Esophagus (tissue), 2 donors: ENCODE data around the gene E2F6. TPM values are rescaled to one million over a fixed set of nuclear protein-coding genes. Genes with fewer than 3 reads are reported as not detected.
A peak's percentile ranks its signal among the peaks of the same experiment; 100 is the strongest.

Experiments used
- H3K27ac ChIP-seq, 2 donors: one replicate each; pipeline ENCODE4 v1.5.1; 2013; ENCODE audit warnings: low read depth in 2 of 2, mild to moderate bottlenecking in 2 of 2, inconsistent platforms in 1 of 2, low read length in 1 of 2, moderate library complexity in 1 of 2
- H3K27me3 ChIP-seq, 2 donors: one replicate each; pipeline ENCODE4 v1.6.1; 2013; ENCODE audit warnings: low read length in 2 of 2, control low read depth in 1 of 2, mild to moderate bottlenecking in 1 of 2; ENCODE audit not compliant: insufficient read depth in 2 of 2, control insufficient read depth in 1 of 2
- H3K36me3 ChIP-seq, 2 donors: one replicate each; pipeline ENCODE4 v1.6.1; 2013; ENCODE audit warnings: low read length in 1 of 2; ENCODE audit not compliant: control insufficient read depth in 2 of 2, insufficient read depth in 2 of 2
- H3K4me1 ChIP-seq, 2 donors: one replicate each; pipeline ENCODE4 v1.6.1; 2013; ENCODE audit warnings: low read length in 1 of 2; ENCODE audit not compliant: control insufficient read depth in 2 of 2, insufficient read depth in 2 of 2
- H3K4me3 ChIP-seq, 2 donors: one replicate each; pipeline ENCODE4 v1.5.1; 2013; ENCODE audit warnings: low read length in 2 of 2, mild to moderate bottlenecking in 2 of 2, low read depth in 1 of 2, moderate library complexity in 1 of 2
- H3K9me3 ChIP-seq, 2 donors: one replicate each; pipeline ENCODE4 v1.6.1; 2013; ENCODE audit warnings: mild to moderate bottlenecking in 2 of 2, low read depth in 1 of 2, low read length in 1 of 2, moderate library complexity in 1 of 2; ENCODE audit not compliant: control insufficient read depth in 2 of 2, insufficient read depth in 1 of 2
- WGBS, 2 donors: extraction: QIAGEN DNeasy Blood & Tissue Kit; methylation state at CpG; one replicate each; pipeline ENCODE4 v1.1.7; 2013; 5-methylcytosine and 5-hydroxymethylcytosine counted together
- polyA plus RNA-seq, 2 donors: library from polyadenylated mRNA; stranded (reverse); fragments of 200-250 nt; gene quantifications; one replicate each; pipeline ENCODE4 v1.2.3, GENCODE V29; 2013
- donor health status: healthy with polysubstance abuse.
- donor health status: Bipolar disorder and iron deficiency.

The E2F6 gene
- polyA plus RNA-seq, 2 donors, result 4.2 to 4.9 TPM

DNA sequence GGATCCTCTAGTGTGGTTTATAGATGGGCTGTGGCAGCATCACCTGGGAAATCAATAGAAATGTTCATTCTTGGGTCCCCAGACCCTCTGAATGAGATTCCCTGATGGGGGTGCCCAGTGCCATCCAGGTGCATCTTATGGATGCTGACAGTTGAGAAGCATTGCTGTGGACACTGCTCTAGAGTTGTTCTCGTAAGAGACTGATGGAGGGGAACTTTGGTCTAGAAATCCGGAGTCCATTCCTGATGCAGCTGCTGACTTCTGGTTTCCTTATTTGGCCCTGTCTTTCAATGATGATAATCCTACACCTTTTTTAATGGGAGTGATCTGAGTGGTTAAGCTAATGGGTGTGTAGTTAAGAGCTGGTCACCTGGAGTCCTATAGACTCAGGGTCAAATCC is 28.3 kb upstream of the E2F6 start:
- Histone ChIP-seq H3K27ac (no peak overlapping the region), H3K4me1 (no peaks in the 10 kb centered on the region), H3K27me3 (no peaks in the 10 kb centered on the region), H3K9me3 (no peaks in the 10 kb centered on the region), H3K4me3 (no peak overlapping the region), H3K36me3 (no peaks in the 10 kb centered on the region)
- WGBS, 2 donors, result 79 to 94% methylated on average over 2 of the region's 2 CpGs

DNA sequence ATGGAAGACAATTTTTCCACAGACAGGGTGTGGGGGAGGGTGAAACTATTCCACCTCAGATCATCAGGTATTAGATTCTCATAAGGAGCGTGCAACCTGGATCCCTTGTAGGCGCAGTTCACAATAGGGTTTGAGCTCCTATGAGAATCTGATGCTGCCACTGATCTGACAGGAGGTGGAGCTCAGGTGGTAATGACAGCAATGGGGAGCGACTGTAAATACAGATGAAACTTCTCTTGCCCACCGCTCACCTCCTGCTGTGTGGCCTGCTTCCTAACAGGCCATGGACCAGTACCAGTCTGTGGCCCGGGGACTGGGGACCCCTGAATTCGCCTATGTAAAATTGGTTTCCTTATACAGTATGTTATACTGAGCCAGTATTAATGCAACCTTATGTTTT is 27.3 kb upstream of the E2F6 start:
- Histone ChIP-seq H3K36me3 (no peaks in the 10 kb centered on the region), H3K4me1 (no peaks in the 10 kb centered on the region), H3K4me3 (no peak overlapping the region), H3K9me3 (no peaks in the 10 kb centered on the region), H3K27me3 (no peaks in the 10 kb centered on the region), H3K27ac (no peak overlapping the region)
- 96% methylated on average over 6 of the region's 6 CpGs for WGBS, 2 donors

DNA sequence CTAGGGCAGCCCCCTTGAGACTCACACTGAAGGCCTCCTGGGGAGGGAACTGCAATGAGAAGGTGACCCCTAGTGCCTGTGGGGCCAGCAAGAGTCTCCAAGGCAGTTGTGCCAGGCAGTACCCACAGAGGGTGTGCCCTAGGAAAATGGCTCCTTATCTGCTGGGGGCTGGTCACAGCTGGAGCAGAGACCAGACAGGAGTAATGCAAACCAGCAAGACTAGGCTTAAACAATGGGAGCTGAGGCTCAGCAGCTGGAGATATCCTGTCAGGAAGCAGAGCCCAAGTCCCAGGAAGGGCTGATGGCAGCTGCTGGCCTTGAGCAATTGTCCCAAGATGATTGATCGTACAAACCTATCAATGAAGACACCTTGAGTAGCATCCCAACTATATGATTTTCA is 26.8 kb upstream of the E2F6 start:
- Histone ChIP-seq H3K27me3 (no peaks in the 10 kb centered on the region), H3K27ac (no peak overlapping the region), H3K4me1 (no peaks in the 10 kb centered on the region), H3K36me3 (no peaks in the 10 kb centered on the region), H3K9me3 (no peaks in the 10 kb centered on the region), H3K4me3 (no peak overlapping the region)
- 95 to 100% methylated on average over 1 of the region's 1 CpG for WGBS, 2 donors

DNA sequence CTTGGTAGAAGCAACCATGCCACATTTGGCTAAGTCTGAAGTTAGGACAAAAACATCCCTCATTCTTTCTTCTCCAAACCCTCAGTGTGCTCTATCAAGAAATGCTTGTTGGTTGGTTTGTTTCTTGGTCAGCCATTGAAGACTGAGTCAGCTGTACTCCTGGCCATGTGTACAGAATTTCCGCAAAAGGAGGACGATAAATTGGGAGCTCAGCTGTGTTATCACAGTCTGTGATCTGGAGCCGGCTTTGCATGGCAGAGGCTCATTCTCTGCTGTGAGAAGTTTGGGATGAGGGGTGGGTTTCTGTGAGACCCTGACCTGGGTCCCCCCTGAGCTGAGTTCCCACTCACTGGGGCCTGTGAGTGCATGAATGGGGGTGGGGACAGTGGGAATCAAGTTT is 26.3 kb upstream of the E2F6 start:
- no peaks in the 10 kb centered on the region for H3K9me3 ChIP-seq
- no peaks in the 10 kb centered on the region for H3K4me1 ChIP-seq
- no peaks in the 10 kb centered on the region for H3K36me3 ChIP-seq
- no peak overlapping the region for H3K27ac ChIP-seq
- WGBS, 2 donors, result 87 to 89% methylated on average over 3 of the region's 3 CpGs
- no peak overlapping the region for H3K4me3 ChIP-seq
- H3K27me3 ChIP-seq, result no peaks in the 10 kb centered on the region

DNA sequence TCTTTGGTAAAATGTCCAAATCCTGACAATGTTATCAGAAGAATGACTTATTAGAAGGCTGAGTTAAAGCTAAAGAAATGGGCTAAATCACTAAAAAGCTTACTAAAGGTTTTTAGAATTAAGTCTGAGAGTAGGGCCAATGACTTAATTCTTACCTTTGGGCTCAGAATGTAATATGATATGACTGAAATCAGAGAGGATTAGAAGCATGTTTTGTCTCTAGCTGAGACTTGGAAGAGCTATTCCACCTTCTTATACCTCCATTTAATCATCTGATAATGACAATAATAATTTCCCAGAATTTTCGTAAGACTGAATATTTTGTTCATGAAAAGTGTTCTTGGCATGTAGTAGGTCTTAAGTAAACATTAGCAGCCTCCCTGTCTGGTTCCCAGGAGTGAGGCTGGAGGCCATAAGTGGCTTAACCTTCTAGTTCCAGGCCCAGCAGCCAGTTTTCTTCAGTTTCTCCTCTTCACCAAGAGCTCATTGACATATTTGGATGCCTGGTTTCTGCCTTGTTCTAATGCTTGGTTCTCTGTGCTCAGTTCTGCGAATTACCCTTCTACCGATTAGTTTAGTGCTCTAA is 25.5 kb upstream of the E2F6 start:
- no peaks in the 10 kb centered on the region for H3K36me3 ChIP-seq
- no peaks in the 10 kb centered on the region for H3K4me1 ChIP-seq
- H3K4me3 ChIP-seq, result no peak overlapping the region
- no peaks in the 10 kb centered on the region for H3K9me3 ChIP-seq
- no peak overlapping the region for H3K27ac ChIP-seq
- H3K27me3 ChIP-seq, result no peaks in the 10 kb centered on the region
- WGBS, 2 donors, result 63 to 64% methylated on average over 3 of the region's 3 CpGs

DNA sequence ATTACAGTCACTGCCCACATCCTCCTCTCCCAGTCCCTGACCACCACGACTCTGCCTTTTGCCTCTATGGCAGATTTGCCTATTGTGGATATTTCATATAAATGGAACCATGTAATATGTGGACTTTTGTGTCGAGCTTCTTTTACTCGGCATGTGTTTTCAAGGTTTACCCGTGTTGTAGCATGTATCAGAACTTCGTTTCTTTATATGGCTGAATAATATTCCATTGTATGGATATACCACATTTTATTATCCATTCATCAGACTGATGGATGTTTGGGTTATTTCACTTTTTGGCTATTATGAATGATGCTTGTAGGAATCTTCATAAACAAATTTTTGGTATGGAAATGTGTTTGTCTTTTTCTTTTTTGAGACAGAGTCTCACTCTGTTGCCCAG is 24.2 kb upstream of the E2F6 start:
- no peaks in the 10 kb centered on the region for H3K27me3 ChIP-seq
- no peaks in the 10 kb centered on the region for H3K4me1 ChIP-seq
- H3K9me3 ChIP-seq, result no peaks in the 10 kb centered on the region
- 92 to 95% methylated on average over 5 of the region's 5 CpGs for WGBS, 2 donors
- no peaks in the 10 kb centered on the region for H3K36me3 ChIP-seq
- H3K4me3 ChIP-seq, result no peak overlapping the region
- no peak overlapping the region for H3K27ac ChIP-seq

DNA sequence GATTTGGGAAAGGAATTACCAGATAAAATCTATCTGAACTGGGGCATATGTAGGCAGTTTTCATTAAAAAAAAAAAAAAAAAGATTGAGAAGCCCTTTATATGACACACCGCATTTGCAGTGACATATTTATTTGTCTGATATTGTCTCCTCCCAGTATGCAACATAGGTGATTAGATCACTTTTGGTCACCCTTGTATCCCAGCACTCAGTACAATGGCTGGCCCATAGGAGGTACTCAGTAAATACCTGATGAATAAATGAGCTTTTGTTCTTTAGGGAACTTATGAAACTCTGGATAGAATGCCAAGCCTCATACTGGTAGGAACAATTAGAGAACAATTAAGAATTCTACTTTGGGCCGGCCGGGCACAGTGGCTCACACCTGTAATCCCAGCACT is 22.8 kb upstream of the E2F6 start:
- no peak overlapping the region for H3K27ac ChIP-seq
- 56 to 72% methylated on average over 3 of the region's 3 CpGs for WGBS, 2 donors
- no peaks in the 10 kb centered on the region for H3K27me3 ChIP-seq
- no peaks in the 10 kb centered on the region for H3K36me3 ChIP-seq
- H3K4me3 ChIP-seq, result no peak overlapping the region
- no peaks in the 10 kb centered on the region for H3K9me3 ChIP-seq
- H3K4me1 ChIP-seq, result no peaks in the 10 kb centered on the region

DNA sequence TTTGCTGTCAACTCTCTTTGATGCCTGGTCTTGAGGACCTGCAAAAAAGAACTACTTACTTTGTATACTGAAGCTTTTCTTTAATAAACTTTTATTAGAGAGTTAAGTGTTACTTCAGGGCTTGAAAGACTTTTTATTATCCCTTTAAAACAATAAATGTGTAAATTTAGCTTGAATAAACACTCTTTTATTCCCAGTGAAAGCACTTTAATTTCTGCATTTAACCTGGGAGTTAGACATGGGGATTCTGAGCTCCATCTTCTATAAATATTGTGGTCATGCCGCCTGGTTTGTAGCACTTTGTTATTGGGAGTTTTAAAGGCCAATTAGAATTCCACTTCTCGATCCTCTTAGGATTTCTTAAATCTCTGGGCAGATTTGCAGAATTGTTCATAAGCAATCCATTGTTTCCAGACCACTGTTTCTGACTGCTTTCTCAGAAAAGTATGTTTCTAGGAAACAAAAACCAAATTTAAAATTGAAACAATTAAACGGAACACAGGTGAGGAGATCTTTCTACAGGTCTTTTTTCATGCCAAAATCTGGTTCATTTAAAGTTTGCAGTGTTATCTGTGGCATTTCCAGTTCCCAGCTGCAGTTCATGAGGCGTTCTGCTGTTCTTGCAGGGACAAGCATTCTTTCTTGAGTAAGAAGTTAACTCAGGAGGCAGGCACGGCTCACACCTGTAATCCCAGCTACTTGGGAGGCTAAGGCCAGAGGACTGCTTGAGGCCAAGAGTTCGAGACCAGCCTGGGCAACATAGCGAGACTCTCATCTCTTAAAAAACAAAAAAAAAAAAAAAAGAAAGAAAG is 18.1 kb upstream of the E2F6 start:
- Histone ChIP-seq H3K27me3 (peaks cover 0 to 5% of the 10 kb centered on the region in 2 donors), H3K27ac (no peak overlapping the region), H3K4me1 (peaks cover 4 to 7% of the 10 kb centered on the region in 2 donors), H3K9me3 (no peaks in the 10 kb centered on the region), H3K36me3 (no peaks in the 10 kb centered on the region), H3K4me3 (no peak overlapping the region)
- 63 to 71% methylated on average over 7 of the region's 7 CpGs for WGBS, 2 donors

DNA sequence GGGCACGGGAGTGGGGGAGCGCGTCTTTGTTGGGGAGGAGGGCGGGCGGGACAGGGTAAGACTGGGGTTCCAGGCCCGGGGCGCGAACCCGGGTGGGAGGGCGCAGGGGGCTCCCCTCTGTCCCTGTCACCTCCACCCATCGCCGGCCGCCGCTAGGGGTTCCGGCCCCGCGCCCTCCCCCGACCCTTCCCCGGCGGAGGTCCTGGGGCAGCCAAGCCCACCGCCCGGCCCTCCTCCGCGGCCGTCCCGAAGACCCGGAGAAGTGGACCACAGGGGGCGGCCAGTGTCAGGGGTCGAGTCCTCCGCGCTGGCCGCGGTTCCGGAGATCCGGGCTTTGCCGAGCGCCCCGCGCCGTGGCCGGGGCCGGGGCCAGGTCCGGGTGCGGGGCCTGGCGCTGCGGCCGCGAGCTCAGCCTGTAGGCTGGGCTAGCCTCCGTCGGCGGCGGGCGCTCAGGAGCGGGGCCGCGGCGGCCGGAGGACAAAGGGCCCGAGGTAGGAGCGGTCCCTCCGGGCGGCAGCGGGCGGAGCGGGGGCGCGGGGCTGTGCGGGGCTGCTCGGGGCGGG is 16.6 kb upstream of the E2F6 start:
- Histone ChIP-seq H3K27me3 (peaks cover 0 to 5% of the 10 kb centered on the region in 2 donors), H3K4me3 (peak overlapping the region; percentile 52 to 61), H3K36me3 (no peaks in the 10 kb centered on the region), H3K9me3 (no peaks in the 10 kb centered on the region), H3K27ac (no peak overlapping the region), H3K4me1 (peaks cover 4 to 7% of the 10 kb centered on the region in 2 donors)
- WGBS, 2 donors, result 2% methylated on average over 35 to 70 of the region's 70 CpGs
